Measurements from ENCODE around the gene PTK7. TPM values are rescaled to one million over a fixed set of nuclear protein-coding genes. Genes with fewer than 3 reads are reported as not detected.

Gene PTK7
- total and polyA plus RNA-seq, 8 donors = 4.0 to 64.9 (median 27.4) TPM

GRCh38 chr6:43150051-43150751 lies 74.1 kb downstream of the PTK7 start:
- no peaks in the 10 kb centered on the region for H3K9me3 ChIP-seq
- intact Hi-C loops (cut with DNase I; ENCODE audit: low total_unique reads) = no loop called here
- H3K4me3 ChIP-seq = no peak overlapping the region
- TF ChIP-seq EP300 (IDR thresholded peaks at IDR 0.05) = no peak
- peak in 2 of 3 donors; percentile 47 to 81 for TF ChIP-seq POLR2AphosphoS5 (IDR thresholded peaks at IDR 0.05)
- TF ChIP-seq POLR2A (IDR thresholded peaks at IDR 0.05) = no peak
- peaks cover 0 to 7% (median under 1%) of the 10 kb centered on the region in 4 donors for H3K36me3 ChIP-seq
- peak; percentile 41 to 75 for DNase-seq
- H3K27me3 ChIP-seq = no peaks in the 10 kb centered on the region
- no peak overlapping the region for H3K27ac ChIP-seq
- H3K4me1 ChIP-seq = peaks cover 5 to 18% (median 10%) of the 10 kb centered on the region in 4 donors
- WGBS, 5 donors = 22 to 37% (median 25%) methylated on average over 7 of the region's 7 CpGs

- no peak overlapping the region for H3K27ac ChIP-seq
- no peak for DNase-seq
- no peak overlapping the region for H3K4me3 ChIP-seq
- no peak for TF ChIP-seq CTCF (IDR thresholded peaks at IDR 0.05)
- no peak for TF ChIP-seq POLR2AphosphoS5 (IDR thresholded peaks at IDR 0.05)
- no peak for TF ChIP-seq EP300 (IDR thresholded peaks at IDR 0.05)
- no peak for TF ChIP-seq POLR2A (IDR thresholded peaks at IDR 0.05)
- H3K9me3 ChIP-seq = no peaks in the 10 kb centered on the region
- no peaks in the 10 kb centered on the region for H3K27me3 ChIP-seq
- H3K36me3 ChIP-seq = peaks cover 0 to 18% (median 17%) of the 10 kb centered on the region in 4 donors
- no peaks in the 10 kb centered on the region for H3K4me1 ChIP-seq
- WGBS, 5 donors = 93 to 96% (median 95%) methylated on average over 10 to 11 of the region's 11 CpGs
- intact Hi-C loops (cut with DNase I; ENCODE audit: low total_unique reads) = no loop called here
These were observed 83.5 kb downstream of the PTK7 start for GRCh38 chr6:43159599-43159998.

- no peak for DNase-seq
- Histone ChIP-seq H3K27ac (no peak overlapping the region), H3K4me3 (no peak overlapping the region), H3K9me3 (no peaks in the 10 kb centered on the region), H3K27me3 (no peaks in the 10 kb centered on the region), H3K4me1 (no peaks in the 10 kb centered on the region), H3K36me3 (peaks cover 0 to 18% (median 17%) of the 10 kb centered on the region in 4 donors)
- intact Hi-C loops (cut with DNase I; ENCODE audit: low total_unique reads) = no loop called here
- no peak for TF ChIP-seq POLR2A (IDR thresholded peaks at IDR 0.05)
These were observed 87.8 kb downstream of the PTK7 start for GRCh38 chr6:43163899-43164298.

GRCh38 chr6:43170417-43170930 lies 94.4 kb downstream of the PTK7 start:
- Histone ChIP-seq H3K27ac (peak overlapping the region; percentile 91 to 100 (median 99)), H3K27me3 (no peaks in the 10 kb centered on the region), H3K4me3 (peak overlapping the region; percentile 93 to 95 (median 94)), H3K4me1 (peaks cover 28 to 41% (median 39%) of the 10 kb centered on the region in 4 donors), H3K9me3 (no peaks in the 10 kb centered on the region), H3K36me3 (peaks cover under 1 to 5% (median 4%) of the 10 kb centered on the region in 4 donors)
- TF ChIP-seq POLR2A (IDR thresholded peaks at IDR 0.05) (no peak), CTCF (IDR thresholded peaks at IDR 0.05) (no peak), EP300 (IDR thresholded peaks at IDR 0.05) (no peak), POLR2AphosphoS5 (IDR thresholded peaks at IDR 0.05) (no peak)
- intact Hi-C loops (cut with DNase I; ENCODE audit: low total_unique reads) = no loop called here
- 0 to 1% (median 1%) methylated on average over 18 of the region's 18 CpGs for WGBS, 5 donors
- peak; percentile 79 to 94 for DNase-seq

GRCh38 chr6:43170931-43171706 lies 95.0 kb downstream of the PTK7 start, which contains the start of gene SRF:
Gene SRF, plus strand, starts transcription at chr6:43171269. Its CDS starts 388 bp downstream, at chr6:43171657.
- Histone ChIP-seq H3K36me3 (peaks cover 7 to 11% (median 10%) of the 10 kb centered on the region in 4 donors), H3K4me1 (peaks cover 32 to 48% (median 45%) of the 10 kb centered on the region in 4 donors), H3K27me3 (no peaks in the 10 kb centered on the region), H3K4me3 (peak within 1 kb of the TSS; percentile 93 to 95 (median 94)), H3K27ac (peak within 1 kb of the TSS; percentile 91 to 100 (median 99)), H3K9me3 (no peaks in the 10 kb centered on the region)
- DNase-seq = peak; percentile 100
- WGBS, 5 donors = 0 to 1% (median 1%) methylated on average over 25 to 83 of the region's 83 CpGs
- intact Hi-C loops (cut with DNase I; ENCODE audit: low total_unique reads) = no loop called here
- peak; percentile 51 to 78 (median 73) for TF ChIP-seq POLR2AphosphoS5 (IDR thresholded peaks at IDR 0.05)
- TF ChIP-seq CTCF (IDR thresholded peaks at IDR 0.05) = peak in 5 of 7 experiments; percentile 3 to 88 (median 55)
- TF ChIP-seq POLR2A (IDR thresholded peaks at IDR 0.05) = peak in 1 of 4 donors; percentile 53
- no peak for TF ChIP-seq EP300 (IDR thresholded peaks at IDR 0.05)
